HCT116 (cell line): ENCODE results near the gene LMOD3. TPM values are rescaled to one million over a fixed set of nuclear protein-coding genes. Genes with fewer than 3 reads are reported as not detected.

ENCODE experiments used
- ATAC-seq: fragments of 200-7000 bp; cut with Tn5 transposase; 2 replicates; pipeline ENCODE4 v1.9.1; 2020; ENCODE audit warnings: mild to moderate bottlenecking, moderate library complexity
- BruUV-seq: library from RNA; stranded (reverse); fragments of 400-500 nt; replicated peaks from 2 replicates; lab custom pipeline; 2021; lab: Mats Ljungman, UMichigan
- CTCF ChIA-PET: fragments of 300-600 bp; sonication (Branson Sonifier 250); formaldehyde crosslinking; loops from one replicate; lab custom pipeline; 2021; ENCODE audit warnings: antibody characterized with exemption; lab: Charles Lee
- POLR2A ChIA-PET: fragments of 300-600, 350-600 bp; sonication (Branson Sonifier 250); formaldehyde crosslinking; loops from one replicate; lab custom pipeline; 2021; ENCODE audit warnings: antibody characterized with exemption; lab: Charles Lee
- RAD21 ChIA-PET, 2 experiments: fragments of 300-600 bp; sonication (Branson Sonifier 250); formaldehyde crosslinking; loops; one replicate each; lab custom pipeline; 2023; ENCODE audit warnings: low total read pairs in 2 of 2; ENCODE audit not compliant: uncharacterized antibody in 2 of 2, unreplicated experiment in 2 of 2, low non-redundant PET in 1 of 2; lab: Charles Lee
- DNase-seq: peaks from one replicate; pipeline ENCODE4 v3.0.0-alpha.2; 2010; ENCODE audit warnings: low read depth, low spot score
- H2AFZ ChIP-seq: fragments of 200-600 bp; shearing (Covaris generic), sonication (generic); 2 replicates; pipeline ENCODE4 v1.6.1; 2017; ENCODE audit warnings: low read depth, mixed run types, mixed read lengths, antibody characterized with exemption, low read length; ENCODE audit not compliant: poor library complexity, severe bottlenecking
- H3K27ac ChIP-seq: 2 replicates; pipeline ENCODE4 v1.5.1; 2012; ENCODE audit warnings: low read depth, low read length
- H3K27me3 ChIP-seq: fragments of 200-600 bp; sonication (generic); 2 replicates; pipeline ENCODE4 v1.6.1; 2016; ENCODE audit warnings: mixed run types, low read length, mixed read lengths; ENCODE audit not compliant: insufficient read depth
- H3K36me3 ChIP-seq, 2 experiments: fragments of 200-500 bp in 1 of 2; fragments of 200-600 bp in 1 of 2; sonication (Bioruptor generic) in 1 of 2; sonication (generic) in 1 of 2; 2 replicates each; pipeline versions ENCODE4 v1.5.1 to v1.6.1; 2014 to 2016; ENCODE audit warnings: low read length in 2 of 2, inconsistent platforms in 1 of 2, mixed read lengths in 1 of 2, mixed run types in 1 of 2; ENCODE audit not compliant: insufficient read depth in 2 of 2, control insufficient read depth in 1 of 2
- H3K4me1 ChIP-seq, 2 experiments: fragments of 200-600 bp in 1 of 2; sonication (generic) in 1 of 2; 2 replicates each; pipeline versions ENCODE4 v1.5.1 to v1.6.1; 2012 to 2017; ENCODE audit warnings: low read length in 2 of 2, inconsistent platforms in 1 of 2, mild to moderate bottlenecking in 1 of 2, mixed read lengths in 1 of 2, mixed run types in 1 of 2, moderate library complexity in 1 of 2; ENCODE audit not compliant: insufficient read depth in 2 of 2, control insufficient read depth in 1 of 2
- H3K4me2 ChIP-seq: fragments of 200-600 bp; sonication (generic); 2 replicates; pipeline ENCODE4 v1.6.1; 2017; ENCODE audit warnings: mixed run types, low read length, mixed read lengths
- H3K4me3 ChIP-seq, 2 experiments: fragments of 200-600 bp in 1 of 2; sonication (generic) in 1 of 2; replicated peaks in 1 of 2; 2 replicates each; pipeline ENCODE4 v1.5.1; 2011 to 2016; ENCODE audit warnings: low read length in 2 of 2, control low read depth in 1 of 2, low read depth in 1 of 2, mild to moderate bottlenecking in 1 of 2, mixed read lengths in 1 of 2, mixed run types in 1 of 2
- H3K79me2 ChIP-seq: fragments of 200-600 bp; sonication (generic); 2 replicates; pipeline ENCODE4 v1.6.1; 2017; ENCODE audit warnings: mild to moderate bottlenecking, mixed run types, low read length, moderate library complexity, mixed read lengths; ENCODE audit not compliant: insufficient read depth
- H3K9ac ChIP-seq: fragments of 200-600 bp; sonication (generic); 2 replicates; pipeline ENCODE4 v1.6.1; 2016; ENCODE audit warnings: low read length, mixed read lengths
- H3K9me2 ChIP-seq: fragments of 200-600 bp; sonication (generic), shearing (Covaris generic); 2 replicates; pipeline ENCODE4 v1.6.1; 2017; ENCODE audit warnings: mixed run types, mild to moderate bottlenecking, moderate library complexity; ENCODE audit not compliant: insufficient read depth
- H3K9me3 ChIP-seq, 2 experiments: fragments of 200-500 bp in 1 of 2; fragments of 200-600 bp in 1 of 2; sonication (Bioruptor generic) in 1 of 2; sonication (generic) in 1 of 2; 2 replicates each; pipeline ENCODE4 v1.6.1; 2014 to 2017; ENCODE audit warnings: low read length in 2 of 2, mixed read lengths in 2 of 2, inconsistent platforms in 1 of 2, low read depth in 1 of 2, mild to moderate bottlenecking in 1 of 2, mixed run types in 1 of 2, moderate library complexity in 1 of 2; ENCODE audit not compliant: control insufficient read depth in 1 of 2, insufficient read depth in 1 of 2
- H4K20me1 ChIP-seq: fragments of 200-600 bp; sonication (generic), shearing (Covaris generic); 2 replicates; pipeline ENCODE4 v1.6.1; 2017; ENCODE audit warnings: mixed run types, mild to moderate bottlenecking, moderate library complexity; ENCODE audit not compliant: insufficient read depth
- CBX3 ChIP-seq: IDR thresholded peaks from 2 replicates; pipeline ENCODE4 v1.6.1; 2012; ENCODE audit warnings: low read depth
- EZH2 ChIP-seq: fragments of 200-600 bp; sonication (generic); IDR thresholded peaks from 2 replicates; pipeline ENCODE4 v1.6.1; 2017; ENCODE audit warnings: antibody characterized with exemption, mixed run types
- EZH2phosphoT487 ChIP-seq: fragments of 200-600 bp; IDR thresholded peaks from 2 replicates; pipeline ENCODE4 v1.6.1; 2018; ENCODE audit warnings: antibody characterized with exemption, borderline replicate concordance
- FOSL1 ChIP-seq: IDR thresholded peaks from 2 replicates; pipeline ENCODE4 v1.6.1; 2012; ENCODE audit warnings: low read depth
- JUND ChIP-seq: IDR thresholded peaks from 2 replicates; pipeline ENCODE4 v1.6.1; 2012
- POLR2AphosphoS5 ChIP-seq: IDR thresholded peaks from 2 replicates; pipeline ENCODE4 v1.6.1; 2011; ENCODE audit warnings: mild to moderate bottlenecking, low read depth, low read length, moderate library complexity
- RAD21 ChIP-seq: IDR thresholded peaks from 2 replicates; pipeline ENCODE4 v1.6.1; 2012; ENCODE audit warnings: low read depth, mild to moderate bottlenecking
- SP1 ChIP-seq: IDR thresholded peaks from 2 replicates; pipeline ENCODE4 v1.6.1; 2012; ENCODE audit warnings: low read depth
- intact Hi-C: fragments of 100-400 bp; cut with micrococcal nuclease; formaldehyde crosslinking; loops from 2 replicates; pipeline ENCODE4 v1.10.0; 2022
- total RNA-seq: library from RNA; stranded (reverse); gene quantifications from one replicate; pipeline ENCODE4 v1.2.1, GENCODE V29; 2021; ENCODE audit not compliant: unreplicated experiment
- TF ChIP-seq, protein P1 (sequence below): IDR thresholded peaks from 2 replicates; pipeline ENCODE4 v1.6.1; 2012

Gene LMOD3
- total RNA-seq, 1 experiment from 2014 or later: not detected

DNA sequence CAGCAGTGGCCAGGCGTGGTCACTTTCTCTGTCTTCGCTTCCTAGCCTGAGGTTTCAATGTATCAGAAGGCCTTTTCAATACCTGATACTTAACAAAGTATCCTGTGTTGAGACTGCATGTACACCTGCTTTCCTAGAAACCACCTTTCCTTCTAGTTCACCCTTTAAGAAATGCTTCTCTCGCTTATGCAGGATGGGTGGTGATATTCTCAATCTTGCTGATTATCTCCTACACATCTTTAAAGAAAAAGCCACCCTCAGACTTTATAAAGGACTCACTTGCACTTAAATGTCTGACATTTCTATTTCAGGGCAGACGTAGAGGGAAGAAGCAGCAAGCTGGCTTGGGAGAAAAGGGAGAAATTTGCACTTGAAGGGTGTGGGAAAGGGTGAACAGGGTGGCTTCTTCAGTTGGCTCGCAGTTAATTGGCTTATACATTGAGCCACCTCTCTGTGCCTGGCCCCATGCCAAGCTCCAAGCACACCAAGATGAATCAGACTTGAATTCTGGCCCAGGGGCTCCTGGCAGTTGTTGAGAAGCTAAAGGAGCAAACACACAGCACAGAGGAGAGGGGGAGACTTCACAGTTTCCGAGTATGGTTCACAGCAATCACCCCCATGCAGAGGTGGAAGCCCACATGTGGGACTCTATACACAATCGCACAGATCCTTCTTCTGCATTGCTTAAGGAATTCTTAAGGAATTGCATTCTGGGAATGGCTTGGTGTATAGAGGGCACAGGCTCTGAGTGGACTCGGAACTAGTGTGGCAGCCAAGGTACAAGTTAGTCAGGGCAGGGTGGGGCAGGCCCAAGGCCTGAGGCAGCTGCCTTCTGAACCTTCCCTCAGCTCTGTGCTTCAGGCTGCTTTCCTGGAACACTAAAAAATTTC lies 36.3 kb downstream of the LMOD3 start:
- Histone ChIP-seq H3K4me3 (peak overlapping the region; percentile 80 to 84), H3K27ac (peak overlapping the region; percentile 70), H3K27me3 (no peaks in the 10 kb centered on the region), H3K79me2 (peaks cover 38% of the 10 kb centered on the region), H3K9me2 (no peaks in the 10 kb centered on the region), H3K4me1 (peaks cover 33 to 79% of the 10 kb centered on the region in 2 experiments), H3K36me3 (no peaks in the 10 kb centered on the region), H3K9ac (peak overlapping the region; percentile 77), H4K20me1 (no peaks in the 10 kb centered on the region), H3K9me3 (no peaks in the 10 kb centered on the region), H2AFZ (peak overlapping the region; percentile 19), H3K4me2 (peak overlapping the region; percentile 85)
- ChIA-PET CTCF (interaction anchor here (0.7 kb wide), 1 partner anchor 316 kb away, joined by 3 read pairs; no protein-coding TSS in a partner anchor), RAD21 (no interaction called here), POLR2A (interaction anchor here (1.1 to 1.5 kb wide), 3 partner anchors 11 to 18 kb away, joined by 3 to 4 read pairs (median 3); no protein-coding TSS in a partner anchor)
- no peak; the same call in 1 of the 2 replicates for TF ChIP-seq JUND
- 0 out of 2 replicates have a peak, but pooled peaks have one; percentile 8 for TF ChIP-seq RAD21
- 0 out of 2 replicates have a peak, but pooled peaks have one; percentile 44 for TF ChIP-seq CBX3
- TF ChIP-seq FOSL1: peak; percentile 55
- TF ChIP-seq, protein P1, sequence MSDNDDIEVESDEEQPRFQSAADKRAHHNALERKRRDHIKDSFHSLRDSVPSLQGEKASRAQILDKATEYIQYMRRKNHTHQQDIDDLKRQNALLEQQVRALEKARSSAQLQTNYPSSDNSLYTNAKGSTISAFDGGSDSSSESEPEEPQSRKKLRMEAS: peak; percentile 68
- peak; percentile 57 for TF ChIP-seq POLR2AphosphoS5
- TF ChIP-seq SP1: peak; percentile 60
- TF ChIP-seq EZH2: no peak
- TF ChIP-seq EZH2phosphoT487: no peak
- DNase-seq: peak; percentile 72
- intact Hi-C loops: no loop called here
- peak; percentile 69 for ATAC-seq
- no TSS peak for BruUV-seq
